ENCODE results near the gene RNF213. TPM values are rescaled to one million over a fixed set of nuclear protein-coding genes. Genes with fewer than 3 reads are reported as not detected.

The RNF213 gene
- total RNA-seq, 1 experiment from 2014 or later = 44.5 TPM

DNA sequence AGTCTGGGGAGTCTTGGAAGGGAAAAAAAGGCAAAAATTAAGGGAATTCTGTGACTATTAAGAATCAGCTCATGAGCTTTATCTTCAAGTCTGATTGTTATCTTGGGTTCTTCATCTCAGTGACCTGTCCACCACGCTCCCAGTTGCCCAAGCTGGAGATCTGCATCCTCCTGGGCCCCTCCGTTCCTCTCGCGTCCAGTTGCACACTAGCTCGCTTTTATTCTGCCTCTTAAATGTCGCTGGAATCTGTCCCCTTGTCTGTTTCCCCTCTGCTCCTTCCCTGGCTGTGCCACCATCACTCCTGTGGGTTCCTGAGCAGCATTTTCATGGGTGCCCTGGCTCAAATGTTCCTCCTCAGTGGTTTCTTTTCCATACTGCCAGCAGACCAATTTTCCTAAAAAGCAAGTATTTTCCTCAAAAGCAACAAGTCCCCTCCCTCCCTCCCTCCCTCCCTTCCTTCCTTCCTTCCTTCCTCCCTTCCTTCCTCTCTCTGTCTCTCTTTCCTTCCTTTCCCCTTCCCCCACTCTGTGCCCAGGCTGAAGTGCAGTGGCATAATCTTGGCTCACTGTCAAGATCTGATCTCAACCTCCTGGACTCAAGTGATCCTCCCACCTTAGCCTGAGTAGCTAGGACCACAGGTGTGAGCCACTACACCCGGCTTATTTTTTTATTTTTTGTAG lies 155.7 kb downstream of the RNF213 start (continued):
- TF ChIP-seq RAD21 (IDR thresholded peaks at IDR 0.05; ENCODE audit: low read depth) (no peak), JUND (IDR thresholded peaks at IDR 0.05) (no peak), YY1 (IDR thresholded peaks at IDR 0.05; ENCODE audit: extremely low read depth, insufficient replicate concordance, low read depth, low read length) (no peak), EZH2phosphoT487 (IDR thresholded peaks at IDR 0.05; ENCODE audit: borderline replicate concordance) (no peak), CTCF (IDR thresholded peaks at IDR 0.05 in 2 of 3, conservative IDR thresholded peaks at IDR 0.05 in 1 of 3; ENCODE audit: borderline replicate concordance in 1 of 3, insufficient read depth in 1 of 3, low read depth in 2 of 3, low read length in 2 of 3) (no peak)

DNA sequence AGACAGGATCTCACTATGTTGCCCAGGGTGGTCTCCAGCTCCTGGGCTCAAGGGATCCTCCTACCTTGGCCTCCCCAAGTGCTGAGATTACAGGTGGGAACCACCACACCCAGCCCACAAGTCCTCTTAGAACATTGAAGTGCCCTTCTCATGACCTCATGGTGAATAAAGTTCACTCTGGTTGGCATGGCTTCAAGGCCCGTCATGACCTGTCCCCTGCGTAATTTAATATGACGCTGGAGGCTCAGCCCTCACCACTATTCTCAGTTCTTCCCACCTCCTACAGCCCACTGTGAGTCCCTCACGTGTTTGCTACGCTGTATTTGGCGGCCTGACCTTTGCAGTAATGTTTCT lies 156.3 kb downstream of the RNF213 start:
- Histone ChIP-seq H3K4me3 (replicated peaks in 1 of 2; ENCODE audit: low read depth in 1 of 2, low read length in 2 of 2) (no peak overlapping the region), H3K4me2 (ENCODE audit: low read length) (no peak overlapping the region), H3K9me2 (ENCODE audit: insufficient read depth) (no peaks in the 10 kb centered on the region), H3K9me3 (ENCODE audit: control insufficient read depth in 1 of 2, insufficient read depth in 1 of 2, low read depth in 1 of 2, low read length in 2 of 2) (no peaks in the 10 kb centered on the region), H3K79me2 (ENCODE audit: insufficient read depth, low read length) (peaks cover 23% of the 10 kb centered on the region), H3K9ac (ENCODE audit: low read length) (no peak overlapping the region), H3K4me1 (ENCODE audit: control insufficient read depth in 1 of 2, insufficient read depth in 2 of 2, low read length in 2 of 2) (peaks cover 12 to 15% of the 10 kb centered on the region in 2 experiments; a peak in 3 of 4 replicates), H2AFZ (ENCODE audit: low read depth, low read length, poor library complexity, severe bottlenecking) (no peak overlapping the region), H3K36me3 (ENCODE audit: control insufficient read depth in 1 of 2, insufficient read depth in 2 of 2, low read length in 2 of 2) (peaks cover 0 to 11% of the 10 kb centered on the region in 2 experiments; a peak in 1 of 4 replicates), H4K20me1 (ENCODE audit: insufficient read depth) (no peaks in the 10 kb centered on the region), H3K27ac (ENCODE audit: low read depth, low read length) (no peak overlapping the region), H3K27me3 (ENCODE audit: insufficient read depth, low read length) (no peaks in the 10 kb centered on the region)
- no peak for TF ChIP-seq SP1 (IDR thresholded peaks at IDR 0.05; ENCODE audit: low read depth)
- no peak for TF ChIP-seq ATF3 (IDR thresholded peaks at IDR 0.05)
- intact Hi-C loops (cut with micrococcal nuclease) = no loop called here
- ATAC-seq (no peak), DNase-seq (ENCODE audit: low read depth, low spot score) (no peak)
- no TSS peak for BruUV-seq (replicated peaks)
- ChIA-PET CTCF (no interaction called here), RAD21 (ENCODE audit: low non-redundant PET in 1 of 2, low total read pairs in 2 of 2, uncharacterized antibody in 2 of 2, unreplicated experiment in 2 of 2) (no interaction called here), POLR2A (no interaction called here)
